ENCODE measurements around the gene BPHL.
"Not testable (repeated sequence)": the region's sequence is repeated elsewhere in the genome, so short reads cannot be mapped to it uniquely, and the experiment has no call there.

The BPHL gene

DNA sequence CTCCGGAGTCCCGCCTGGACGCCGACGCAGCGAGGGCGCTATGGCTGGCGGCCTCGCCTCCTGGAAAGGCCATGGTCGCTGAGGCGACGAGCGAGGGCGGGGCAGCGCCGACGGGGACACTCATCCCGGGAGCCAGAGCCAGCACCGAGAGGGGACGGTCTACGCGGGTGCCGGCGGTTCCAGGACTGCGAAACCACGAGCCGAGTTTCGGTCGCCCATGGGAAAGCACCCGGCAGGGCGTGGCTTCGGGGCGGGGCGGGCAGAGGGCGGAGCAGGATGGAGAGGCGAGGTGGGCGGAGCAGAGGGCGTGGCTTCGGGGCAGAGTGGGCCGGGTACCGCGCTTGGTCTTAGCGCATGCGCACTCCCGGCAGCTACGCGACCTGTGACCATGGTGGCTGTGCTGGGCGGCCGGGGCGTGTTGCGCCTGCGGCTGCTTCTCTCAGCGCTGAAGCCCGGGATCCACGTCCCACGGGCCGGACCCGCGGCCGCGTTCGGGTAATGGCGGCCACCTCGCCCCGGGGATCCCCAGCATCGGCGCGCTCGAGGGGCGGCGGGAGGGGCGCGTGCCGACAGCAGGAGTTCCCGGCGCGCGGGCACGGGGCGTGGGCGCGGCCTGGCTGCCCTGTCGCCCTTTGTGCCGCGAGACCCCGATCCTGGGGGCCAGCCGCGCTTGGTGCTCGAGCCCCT is at the start of gene BPHL:
BPHL (plus strand) TSS at position 359 of the 687 bp plus-strand sequence; CDS start at position 389, 30 bp downstream.
- DNase-seq (ENCODE audit: low spot score), result peak; percentile 88

DNA sequence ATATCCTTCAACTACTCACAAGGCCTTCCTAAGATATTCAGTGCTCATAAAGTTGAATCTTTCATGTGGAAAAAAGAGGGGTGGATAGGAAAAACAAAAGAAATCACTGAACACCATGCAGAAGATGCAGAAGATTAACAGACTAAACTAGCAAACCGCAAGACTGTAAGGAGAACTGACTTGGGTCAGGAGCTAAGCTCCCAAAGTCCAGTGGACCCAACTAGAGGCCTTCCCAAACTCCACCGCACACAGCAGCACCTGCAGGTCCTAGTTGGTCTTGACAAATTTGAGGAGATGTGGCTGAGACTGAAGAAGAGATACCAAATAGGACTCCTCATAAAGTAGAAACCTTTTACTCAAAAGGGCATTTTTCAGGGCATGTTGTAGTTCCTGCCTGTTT is 46.9 kb upstream of the BPHL start:
- no peak for DNase-seq (ENCODE audit: low spot score)

DNA sequence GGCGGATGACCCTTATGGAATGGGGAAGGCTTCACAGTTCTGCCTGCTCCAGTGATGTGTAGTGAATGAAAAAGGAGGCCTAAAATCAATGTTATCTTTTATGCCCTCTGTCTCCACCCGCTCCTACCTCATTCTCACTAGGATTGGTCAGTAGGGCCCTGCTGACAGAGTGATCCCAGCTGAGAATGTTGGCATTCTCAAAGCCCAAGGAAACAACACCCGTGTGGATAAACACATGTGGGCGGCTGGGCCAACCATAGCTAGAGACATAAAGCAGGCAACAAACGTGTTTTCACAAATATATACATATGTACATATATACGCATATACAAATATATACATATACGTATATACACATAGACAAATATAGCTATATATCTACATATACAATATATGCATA is 45.7 kb upstream of the BPHL start:
- DNase-seq (ENCODE audit: low spot score), result no peak

DNA sequence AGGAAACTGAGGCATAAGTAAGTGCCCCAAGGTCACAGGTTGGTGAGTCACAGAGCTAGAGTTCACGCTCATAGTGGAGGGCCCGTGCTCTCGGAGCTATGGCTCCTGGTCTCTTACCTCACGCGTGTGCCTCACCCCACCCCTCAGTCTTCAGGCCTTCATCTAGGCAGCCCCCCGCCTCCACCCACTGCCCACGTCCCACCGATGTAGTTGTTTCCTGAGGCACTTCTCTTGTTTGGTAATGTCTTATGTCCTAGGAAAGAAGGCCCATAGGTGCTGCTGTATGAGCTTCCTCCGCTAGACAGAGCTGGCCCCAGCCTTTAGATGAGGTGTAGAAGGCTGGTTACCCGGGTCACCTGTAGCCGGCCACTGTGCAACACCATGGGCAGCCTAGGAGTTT is 45.1 kb upstream of the BPHL start:
- no peak for DNase-seq (ENCODE audit: low spot score)

DNA sequence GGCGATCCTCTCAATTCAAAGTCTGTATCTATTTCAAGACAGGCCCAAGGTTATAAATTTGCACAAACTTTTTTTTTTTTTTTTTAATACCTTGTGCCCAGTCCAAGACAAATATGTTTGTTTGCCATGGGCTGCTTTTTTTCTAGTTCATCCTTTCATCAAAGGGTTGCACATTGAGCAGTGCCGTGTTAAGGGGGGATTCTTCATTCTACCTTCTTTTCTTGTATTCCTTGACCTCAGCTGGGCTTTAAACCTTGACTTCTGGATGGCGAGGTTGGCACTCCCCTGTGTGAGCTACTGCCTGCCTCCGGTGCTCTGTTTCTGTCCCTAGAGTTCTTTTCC is 42.8 kb upstream of the BPHL start:
- DNase-seq (ENCODE audit: low spot score), result no peak

DNA sequence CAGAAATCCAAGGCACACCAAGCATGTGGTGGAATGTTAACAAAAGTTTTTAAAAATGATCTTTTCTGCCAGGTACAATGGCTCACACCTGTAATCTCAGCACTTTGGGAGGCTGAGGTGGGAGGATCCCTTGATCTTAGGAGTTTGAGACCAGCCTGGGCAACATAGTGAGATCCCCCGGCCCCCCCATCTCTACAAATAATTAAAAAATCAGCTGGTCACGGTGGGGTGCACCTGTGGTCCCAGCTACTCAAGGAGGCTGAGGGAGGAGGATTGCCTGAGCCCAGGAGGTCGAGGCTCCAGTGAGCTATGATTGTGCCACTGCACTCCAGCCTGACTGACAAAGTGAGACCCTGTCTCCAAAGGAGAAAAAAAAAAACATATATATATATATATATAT is 42.2 kb upstream of the BPHL start:
- DNase-seq (ENCODE audit: low spot score), result no peak

DNA sequence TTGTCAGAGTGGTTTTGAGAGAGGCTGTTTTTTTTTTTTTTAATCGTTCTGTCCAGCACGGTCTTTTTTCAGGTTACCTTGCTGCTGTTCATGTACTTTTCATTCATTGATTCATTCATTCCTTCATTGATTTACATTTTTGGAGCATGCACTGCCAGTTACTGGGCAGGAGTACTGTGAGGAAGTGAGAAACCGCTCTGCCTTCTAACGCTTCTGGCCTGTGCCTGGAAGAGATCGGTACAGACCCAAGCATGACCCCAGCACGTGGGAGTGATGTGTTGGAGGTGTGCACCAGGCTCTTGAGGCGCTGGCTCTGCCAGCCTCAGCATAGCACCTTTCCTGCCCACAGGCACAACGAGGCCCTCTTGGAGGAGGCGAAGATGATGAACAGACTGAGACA is 41.1 kb upstream of the BPHL start:
- DNase-seq (ENCODE audit: low spot score), result no peak

DNA sequence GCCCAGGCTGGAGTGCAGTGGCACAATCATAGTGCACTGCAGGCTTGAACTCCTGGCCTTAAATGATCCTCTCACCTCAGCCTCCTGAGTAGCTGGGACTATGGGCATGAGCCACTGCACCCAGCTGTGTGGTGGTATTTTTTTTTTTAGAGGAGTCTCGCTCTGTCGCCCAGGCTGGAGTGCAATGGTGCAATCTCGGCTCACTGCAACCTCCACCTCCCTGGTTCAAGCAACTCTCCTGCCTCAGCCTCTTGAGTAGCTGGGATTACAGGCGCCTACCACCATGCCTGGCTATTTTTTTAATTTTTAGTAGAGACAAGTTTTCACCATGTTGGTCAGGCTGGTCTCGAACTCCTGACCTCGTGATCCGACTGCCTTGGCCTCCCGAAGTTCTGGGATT is 39.6 kb upstream of the BPHL start:
- not testable (repeated sequence) for DNase-seq (ENCODE audit: low spot score)

DNA sequence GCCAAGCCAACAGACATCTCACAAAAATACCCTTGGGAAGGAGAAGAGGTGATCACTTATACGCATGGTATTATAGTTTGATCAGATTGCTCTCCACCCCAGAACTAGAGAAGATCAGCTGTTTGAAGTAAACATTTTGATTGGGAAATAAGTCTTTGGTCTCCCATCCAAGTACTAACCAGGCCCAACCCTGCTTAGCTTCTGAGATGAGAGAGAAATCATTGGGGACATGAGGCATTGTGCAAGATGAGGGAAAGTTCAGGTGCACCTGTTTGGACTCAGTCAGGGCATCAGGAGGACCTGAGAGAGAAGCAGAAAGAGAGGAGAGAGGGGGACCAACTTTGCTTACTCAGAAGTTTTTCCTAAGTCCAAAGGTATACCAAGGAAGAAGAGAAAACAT is 38.8 kb upstream of the BPHL start:
- DNase-seq (ENCODE audit: low spot score), result no peak

DNA sequence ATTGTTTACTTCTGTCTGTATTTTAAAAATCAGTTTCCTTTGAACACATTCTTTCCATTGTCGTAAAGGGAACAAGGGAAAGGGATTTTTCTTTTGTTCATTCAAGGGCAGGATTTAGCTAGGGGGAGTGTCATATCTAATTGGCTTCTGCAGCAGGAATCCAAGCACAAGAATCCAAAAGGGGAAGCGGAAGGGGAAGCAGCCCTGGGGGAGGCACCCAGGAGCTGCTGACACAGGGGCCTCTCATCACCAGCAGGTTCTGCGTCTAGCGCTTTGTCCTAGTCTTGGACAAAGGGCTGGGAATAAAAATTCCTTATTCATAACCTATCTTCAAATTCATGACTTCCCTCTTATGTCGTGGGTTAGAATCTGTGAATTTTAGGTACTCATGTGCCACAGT is 36.6 kb upstream of the BPHL start:
- no peak for DNase-seq (ENCODE audit: low spot score)

DNA sequence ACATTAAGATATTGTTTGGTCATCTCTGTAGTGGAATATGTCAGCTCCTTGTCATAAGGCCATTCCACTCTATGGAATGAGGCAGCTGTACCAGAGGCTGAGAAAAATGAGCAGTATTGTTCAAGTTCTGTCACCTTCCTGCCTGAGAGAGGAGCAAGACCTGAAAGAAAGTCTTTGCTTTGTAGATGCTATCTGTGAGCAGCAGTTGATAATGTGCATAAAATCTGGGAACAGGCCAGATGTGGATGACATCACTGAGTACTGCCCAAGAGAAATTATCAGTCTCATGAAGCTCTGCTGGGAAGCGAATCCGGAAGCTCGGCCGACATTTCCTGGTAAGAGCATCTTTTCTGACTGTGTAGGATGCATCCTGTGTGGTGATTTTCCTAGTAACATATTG is 33.4 kb upstream of the BPHL start:
- DNase-seq (ENCODE audit: low spot score), result no peak

DNA sequence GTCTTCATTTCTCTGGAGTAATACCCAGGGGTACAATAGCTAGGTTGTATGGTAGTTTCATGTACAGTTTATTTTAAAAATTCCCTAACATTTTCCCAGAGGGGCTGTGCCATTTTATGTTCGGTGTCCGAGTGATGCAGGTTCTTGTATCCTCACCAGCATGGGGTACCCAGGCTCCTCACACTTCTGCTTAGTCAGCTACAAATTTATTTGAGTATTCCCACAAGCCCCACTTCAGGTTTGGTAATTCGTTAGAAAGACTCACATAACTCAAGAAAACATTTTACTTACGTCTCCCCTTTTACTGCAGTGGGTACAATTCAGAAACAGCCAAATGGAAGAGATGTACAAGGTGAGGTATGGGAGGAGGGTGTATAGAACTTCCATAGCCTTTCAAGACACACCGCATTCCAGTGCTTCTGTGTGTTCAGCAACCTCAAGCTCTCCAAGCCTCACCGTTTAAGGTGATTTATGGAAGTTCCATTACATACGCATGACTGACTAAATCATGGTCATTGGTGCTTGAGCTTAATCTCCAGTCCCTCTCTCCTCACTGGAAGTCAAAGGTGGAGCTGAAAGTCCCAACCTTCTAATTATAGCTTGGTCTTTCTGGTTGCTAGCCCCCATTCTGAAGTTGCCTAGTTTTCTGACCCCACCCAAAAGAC is 32.1 kb upstream of the BPHL start:
- DNase-seq (ENCODE audit: low spot score), result no peak

DNA sequence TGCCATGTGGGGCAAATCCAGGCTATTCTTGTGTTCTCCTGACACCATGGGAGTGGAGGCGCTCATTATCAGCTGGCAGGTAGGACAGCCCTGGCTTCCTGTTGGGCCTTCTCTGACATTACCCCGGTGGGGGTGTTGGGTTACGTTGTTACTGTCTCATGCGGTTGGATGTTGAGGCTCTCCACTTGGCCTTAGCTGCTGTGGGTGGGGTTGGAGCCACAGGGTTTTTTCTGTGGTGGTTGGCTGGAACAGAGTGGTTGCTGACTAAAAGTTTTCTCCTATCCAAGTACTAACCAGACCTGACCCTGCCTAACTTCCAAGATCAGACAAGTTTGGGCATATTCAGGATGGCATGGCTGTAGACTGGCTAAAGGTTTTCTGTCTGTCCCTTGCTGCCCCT is 30.1 kb upstream of the BPHL start:
- DNase-seq (ENCODE audit: low spot score), result no peak

DNA sequence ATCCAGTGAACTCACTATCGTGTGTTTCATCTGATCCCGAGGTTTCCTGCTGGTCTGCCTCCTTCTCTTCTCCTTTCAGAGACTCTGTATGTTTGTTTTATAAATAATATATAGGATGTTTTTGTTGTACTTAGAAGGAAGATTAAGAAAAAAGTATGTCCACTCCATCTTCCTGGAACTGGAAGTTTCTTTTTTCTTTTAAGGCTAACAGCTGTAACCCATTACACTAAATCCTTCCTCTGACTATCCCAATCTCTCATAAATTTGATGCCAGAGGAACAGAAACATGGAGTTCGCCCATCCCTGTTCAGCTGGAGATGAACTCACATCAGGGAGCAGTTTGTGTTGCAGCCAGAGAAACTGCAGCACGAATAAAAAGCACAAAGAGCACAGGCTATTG is 29.5 kb upstream of the BPHL start:
- DNase-seq (ENCODE audit: low spot score), result no peak

DNA sequence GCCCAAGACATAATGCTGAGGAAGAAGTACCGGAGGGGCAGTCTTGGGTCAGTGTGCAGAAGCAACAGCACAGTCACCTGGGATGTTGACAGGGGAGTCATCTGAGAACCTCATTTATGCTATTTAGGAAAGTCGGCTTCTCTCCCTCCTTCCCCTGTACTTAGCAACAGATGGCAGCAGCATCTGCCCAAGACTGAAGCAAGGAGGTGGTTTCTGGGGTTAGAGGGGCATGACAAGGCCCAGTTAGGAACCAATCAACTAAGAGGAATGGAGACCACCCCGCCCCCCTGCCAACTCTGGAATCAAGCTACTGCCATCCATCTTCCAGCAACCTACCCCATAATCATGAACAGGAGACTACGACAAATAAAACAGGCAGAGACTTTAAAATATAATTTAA is 28.5 kb upstream of the BPHL start:
- DNase-seq (ENCODE audit: low spot score), result no peak

DNA sequence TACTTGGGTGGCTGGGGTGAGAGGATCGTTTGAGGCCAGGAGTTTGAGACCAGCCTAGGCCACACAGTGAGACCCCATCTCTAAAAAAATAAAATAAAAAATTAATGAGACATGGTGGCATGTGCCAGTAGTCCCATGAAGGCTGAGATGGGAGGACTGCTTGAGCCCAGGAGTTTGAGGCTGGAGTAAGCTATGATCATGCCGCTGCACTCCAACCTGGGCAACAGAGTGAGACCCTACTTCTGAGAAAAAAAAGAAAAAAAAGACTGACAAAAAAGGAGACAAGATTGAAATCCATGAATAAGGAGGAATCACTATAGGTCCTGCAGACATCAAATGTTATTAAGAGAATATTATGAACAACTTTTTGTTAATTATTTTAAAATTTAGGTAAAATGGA is 23.7 kb upstream of the BPHL start:
- no peak for DNase-seq (ENCODE audit: low spot score)

DNA sequence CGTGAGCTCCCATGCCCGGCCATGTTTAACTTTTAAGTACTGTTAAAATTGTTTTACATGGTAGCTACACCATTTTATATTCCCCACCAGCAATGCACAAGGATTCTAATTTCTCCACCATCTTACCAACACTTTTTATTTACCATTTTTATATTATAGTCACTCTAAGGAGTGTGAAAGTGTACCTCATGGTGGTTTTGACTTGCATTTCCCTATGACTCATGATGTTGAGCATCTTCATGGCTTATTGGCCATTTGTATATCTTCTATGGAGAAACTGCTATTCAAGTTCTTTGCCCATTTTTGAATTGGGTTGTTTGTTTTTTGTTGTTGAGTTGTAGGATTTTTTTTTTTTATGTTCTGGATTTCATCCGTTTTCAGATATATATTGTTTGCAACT is 15.6 kb upstream of the BPHL start:
- DNase-seq (ENCODE audit: low spot score), result no peak

DNA sequence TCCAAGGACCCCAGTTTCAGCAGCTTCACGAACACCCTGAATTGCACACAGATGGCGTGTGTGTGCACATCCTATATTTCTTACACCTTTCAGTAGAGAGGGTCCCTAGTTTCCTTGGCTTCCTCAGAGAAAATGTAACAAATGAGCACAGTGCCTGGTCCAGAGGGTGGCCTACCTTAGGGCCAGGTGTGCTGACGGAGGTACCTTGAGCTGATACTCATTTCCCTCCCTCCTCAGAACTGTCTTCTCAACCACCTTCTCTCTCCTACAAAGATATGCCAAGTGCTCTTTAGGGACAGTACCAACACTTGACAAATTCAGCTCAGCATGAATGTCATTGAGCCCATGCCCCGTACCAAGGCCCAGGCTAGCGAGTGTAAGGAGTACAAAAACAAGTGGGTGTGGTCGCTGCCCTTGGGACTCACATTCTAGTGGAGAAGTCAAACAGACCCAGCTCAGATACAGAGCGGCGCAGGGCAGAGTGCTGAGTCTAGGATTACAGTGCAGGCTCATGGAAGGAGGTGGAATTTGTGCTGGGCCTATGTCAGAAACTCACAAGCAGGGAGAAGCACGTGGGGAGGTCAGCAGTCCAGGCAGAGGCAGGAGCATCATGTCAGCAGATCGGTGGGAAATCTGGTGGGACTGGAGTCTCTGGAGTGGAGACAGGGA is 9.6 kb upstream of the BPHL start:
- no peak for DNase-seq (ENCODE audit: low spot score)

DNA sequence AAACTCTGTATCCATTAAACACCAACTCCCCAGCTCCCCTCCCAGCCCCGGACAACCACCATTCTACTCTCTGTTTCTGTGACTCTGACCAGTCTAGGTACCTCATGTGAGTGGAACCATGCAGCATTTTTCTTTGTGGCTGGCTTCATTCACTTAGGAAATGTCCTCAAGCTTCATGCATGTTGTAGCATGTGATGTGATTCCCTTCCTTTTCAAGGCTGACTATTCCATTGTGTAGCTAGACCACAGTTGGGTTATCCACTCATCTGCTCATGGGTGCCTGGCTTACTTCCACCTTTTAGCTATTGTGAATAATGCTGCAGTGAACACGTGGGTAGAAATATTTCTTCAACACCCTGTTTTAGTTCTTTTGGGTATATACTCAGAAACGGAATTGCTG is 8.8 kb upstream of the BPHL start:
- DNase-seq (ENCODE audit: low spot score), result no peak

DNA sequence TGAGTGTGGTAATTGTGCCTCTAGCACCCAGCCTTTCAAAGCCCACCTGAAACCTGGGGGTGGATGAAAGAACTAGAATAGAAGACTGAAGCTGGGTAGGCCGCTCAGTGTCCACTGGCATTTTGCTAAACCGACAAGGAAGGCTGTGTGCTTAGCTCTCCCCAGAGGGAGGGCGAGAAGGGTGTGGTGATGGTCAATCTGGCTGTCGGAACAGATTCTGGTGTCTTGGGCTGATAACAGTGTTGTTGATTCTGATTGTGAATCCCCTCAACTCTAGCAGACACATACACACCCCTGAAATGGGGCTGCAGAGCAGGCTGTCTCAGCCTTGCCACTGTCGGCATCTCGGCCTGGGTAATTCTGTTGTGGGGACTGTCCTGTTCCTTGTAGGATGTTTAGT is 4.1 kb upstream of the BPHL start:
- no peak for DNase-seq (ENCODE audit: low spot score)

DNA sequence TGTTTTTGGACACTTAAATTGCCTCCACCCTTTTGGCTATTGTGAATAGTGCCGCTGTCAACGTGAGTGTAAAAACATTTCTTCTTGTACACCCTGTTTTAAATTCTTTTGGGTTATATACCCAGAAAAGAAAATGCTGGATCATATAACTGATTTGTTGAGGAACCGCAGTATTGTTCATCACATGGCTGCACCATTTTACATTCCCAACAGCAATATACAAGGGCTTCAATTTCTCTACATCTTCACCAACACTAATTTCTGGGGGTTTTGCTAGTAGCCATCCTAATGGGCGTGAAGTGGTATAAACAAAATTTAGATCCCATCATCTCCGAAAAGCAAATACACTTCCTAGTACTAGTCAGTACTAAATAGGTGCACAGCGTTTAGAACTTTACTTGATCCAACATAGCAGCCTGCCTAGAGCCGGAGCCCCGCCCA is 579 bp upstream of the BPHL start:
- DNase-seq (ENCODE audit: low spot score), result no peak

DNA sequence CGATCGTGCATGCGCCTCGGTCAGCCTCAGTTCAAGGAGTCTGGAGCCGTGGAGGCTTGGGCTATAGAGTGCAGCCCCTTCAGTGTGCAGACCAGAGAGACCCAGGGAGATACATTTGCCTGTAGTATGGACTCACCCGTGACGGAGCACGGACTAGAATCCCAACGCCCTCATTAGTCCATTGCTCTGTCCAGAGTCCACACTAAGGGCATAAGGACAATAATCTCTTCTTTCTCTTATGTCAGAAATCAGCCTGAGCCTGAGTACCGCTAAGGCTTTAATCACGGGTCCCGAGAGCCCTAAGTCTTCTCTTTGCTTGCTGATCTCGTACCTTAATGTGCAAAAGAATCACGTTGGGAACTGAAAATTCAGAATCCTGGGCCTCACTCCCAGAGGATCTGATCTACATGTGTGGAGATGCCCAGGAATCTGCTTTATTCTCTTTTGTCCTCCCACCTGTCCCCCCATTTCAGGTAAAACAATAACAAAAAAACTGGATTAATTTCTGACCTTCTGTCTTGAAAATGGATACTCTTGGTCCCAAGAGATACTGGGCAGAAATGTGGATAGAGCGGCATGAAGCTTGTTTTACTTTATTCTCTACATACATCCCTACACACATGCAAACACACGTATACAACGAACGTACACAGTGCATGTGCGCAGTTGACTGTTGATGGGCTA is 671 bp downstream of the BPHL start:
- peak; percentile 48 for DNase-seq (ENCODE audit: low spot score)

DNA sequence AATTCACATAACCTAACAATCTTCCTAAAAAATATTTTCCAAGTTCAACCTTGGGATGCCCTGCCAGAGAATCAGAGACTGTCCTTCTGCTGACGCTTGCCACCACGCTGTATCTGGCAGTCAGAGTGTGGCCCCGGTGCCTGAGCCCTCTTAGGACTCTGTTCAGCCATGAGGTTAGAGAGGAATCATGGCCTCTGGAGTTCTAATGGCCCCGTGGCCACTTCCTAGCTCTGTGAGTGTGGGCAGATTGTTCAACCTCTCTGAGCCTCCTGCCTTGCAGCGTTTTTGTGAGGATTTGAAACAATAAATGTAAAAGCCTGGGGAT is 2.2 kb downstream of the BPHL start:
- no peak for DNase-seq (ENCODE audit: low spot score)
